DMS 273 treated with DMSO at 0.1 percent for 48 hours (cell line): ENCODE results near the gene CNTN2.

Source experiments
- DNase-seq: peaks from one replicate; lab custom pipeline; 2025; lab: John Stamatoyannopoulos, UW

The CNTN2 gene

DNA sequence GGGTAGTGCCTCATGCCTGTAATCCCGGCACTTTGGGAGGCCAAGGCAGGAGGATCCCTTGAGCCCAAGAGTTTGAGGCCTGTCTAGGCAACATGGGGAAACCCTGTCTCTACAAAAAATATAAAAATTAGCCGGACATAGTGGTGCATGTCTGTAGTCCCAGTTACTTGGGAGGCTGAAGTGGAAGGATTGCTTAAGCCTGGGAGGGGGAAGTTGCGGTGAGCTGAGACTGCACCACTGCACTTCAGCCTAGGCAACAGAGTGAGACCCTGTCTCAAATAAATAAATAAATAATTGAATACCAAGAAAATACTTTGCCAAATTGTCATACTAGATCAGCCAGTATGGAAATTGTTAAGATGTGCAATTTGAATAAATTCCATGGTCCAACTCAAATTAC, 84.6 kb downstream of the CNTN2 start:
- DNase-seq, result no peak
